Measurements from ENCODE around the gene DNM2. TPM values are rescaled to one million over a fixed set of nuclear protein-coding genes. Genes with fewer than 3 reads are reported as not detected.

Gene DNM2
- total and polyA plus RNA-seq, 9 of the 15 experiments (the other 6 are each of a cell fraction or from before 2014, with no cell fraction given), result 2.2 to 161 (median 72.6) TPM

DNA sequence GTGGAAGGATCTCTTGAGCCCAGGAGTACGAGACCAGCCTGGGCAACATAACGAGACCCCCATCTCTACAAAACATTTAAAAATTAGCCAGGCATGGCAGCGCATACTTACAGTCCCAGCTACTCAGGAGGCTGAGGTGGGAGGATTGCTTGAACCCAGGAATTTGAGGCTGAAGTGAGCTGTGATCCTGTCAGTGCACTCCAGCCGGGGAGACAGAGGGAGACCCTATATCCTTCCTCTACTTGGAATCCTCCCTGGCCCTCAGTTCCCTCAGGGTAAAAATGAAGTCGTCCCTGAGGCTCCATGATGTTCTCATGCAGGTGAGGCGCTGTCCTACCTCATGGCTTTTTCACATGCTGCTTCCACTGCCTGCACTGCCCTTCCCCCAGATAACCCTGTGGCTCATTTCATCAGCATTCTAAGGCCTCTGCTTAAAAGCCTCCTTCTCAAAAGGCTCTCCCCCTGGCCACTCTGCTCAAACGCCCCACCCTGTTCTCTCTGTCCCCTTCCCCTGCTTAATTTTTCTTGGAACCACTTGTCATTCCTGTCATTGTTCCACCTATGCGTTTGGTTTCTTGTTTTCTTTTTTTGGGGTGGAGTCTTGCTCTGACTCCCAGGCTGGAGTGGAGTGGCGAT, 19.2 kb downstream of the DNM2 start (continued):
- TF ChIP-seq CREB3L1 (IDR thresholded peaks at IDR 0.05; ENCODE audit: borderline replicate concordance, low read depth), result no peak
- TF ChIP-seq MED1 (CRISPR knock-in tag; IDR thresholded peaks at IDR 0.05; ENCODE audit: borderline replicate concordance), result no peak
- TF ChIP-seq NCOA4 (IDR thresholded peaks at IDR 0.05; ENCODE audit: partially characterized antibody), result no peak
- TF ChIP-seq MNT (conservative IDR thresholded peaks at IDR 0.05), result peak; percentile 21 to 75; a peak in 2 of 4 replicates
- no peak for TF ChIP-seq ELF1 (tag; IDR thresholded peaks at IDR 0.05)
- TF ChIP-seq, protein P1, sequence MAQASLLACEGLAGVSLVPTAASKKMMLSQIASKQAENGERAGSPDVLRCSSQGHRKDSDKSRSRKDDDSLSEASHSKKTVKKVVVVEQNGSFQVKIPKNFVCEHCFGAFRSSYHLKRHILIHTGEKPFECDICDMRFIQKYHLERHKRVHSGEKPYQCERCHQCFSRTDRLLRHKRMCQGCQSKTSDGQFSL (CRISPR knock-in tag; IDR thresholded peaks at IDR 0.05), result no peak
- TF ChIP-seq, protein P1 (tag; IDR thresholded peaks at IDR 0.05), result no peak
- TF ChIP-seq EZH2 (IDR thresholded peaks at IDR 0.05; ENCODE audit: borderline replicate concordance, low read depth, low read length), result no peak
- no peak for TF ChIP-seq ZNF76 (CRISPR knock-in tag; IDR thresholded peaks at IDR 0.05; ENCODE audit: borderline replicate concordance)
- TF ChIP-seq SRSF3 (IDR thresholded peaks at IDR 0.05; ENCODE audit: insufficient read depth, low read length), result no peak
- TF ChIP-seq, protein P2, sequence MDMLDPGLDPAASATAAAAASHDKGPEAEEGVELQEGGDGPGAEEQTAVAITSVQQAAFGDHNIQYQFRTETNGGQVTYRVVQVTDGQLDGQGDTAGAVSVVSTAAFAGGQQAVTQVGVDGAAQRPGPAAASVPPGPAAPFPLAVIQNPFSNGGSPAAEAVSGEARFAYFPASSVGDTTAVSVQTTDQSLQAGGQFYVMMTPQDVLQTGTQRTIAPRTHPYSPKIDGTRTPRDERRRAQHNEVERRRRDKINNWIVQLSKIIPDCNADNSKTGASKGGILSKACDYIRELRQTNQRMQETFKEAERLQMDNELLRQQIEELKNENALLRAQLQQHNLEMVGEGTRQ (CRISPR knock-in tag; IDR thresholded peaks at IDR 0.05), result no peak
- no peak for TF ChIP-seq BDP1 (IDR thresholded peaks at IDR 0.05; ENCODE audit: insufficient read depth, insufficient read length)
- no peak for TF ChIP-seq ZKSCAN8 (CRISPR knock-in tag; IDR thresholded peaks at IDR 0.05)
- no peak for TF ChIP-seq KAT7 (CRISPR knock-in tag; IDR thresholded peaks at IDR 0.05; ENCODE audit: borderline replicate concordance)
- TF ChIP-seq ATF7 (IDR thresholded peaks at IDR 0.05), result peak; percentile 42
- TF ChIP-seq STAT6 (CRISPR knock-in tag; IDR thresholded peaks at IDR 0.05), result no peak
- no peak for TF ChIP-seq SP1 (CRISPR knock-in tag; IDR thresholded peaks at IDR 0.05)
- no peak for TF ChIP-seq SPI1 (IDR thresholded peaks at IDR 0.05; ENCODE audit: borderline replicate concordance, low read depth, low read length)
- TF ChIP-seq MTA3 (IDR thresholded peaks at IDR 0.05; ENCODE audit: borderline replicate concordance), result no peak
- 0 out of 2 replicates have a peak, but pooled peaks have one; percentile 9 for TF ChIP-seq NFIC (IDR thresholded peaks at IDR 0.05)
- TF ChIP-seq NFATC3 (IDR thresholded peaks at IDR 0.05), result no peak
- TF ChIP-seq ZNF766 (CRISPR knock-in tag; conservative IDR thresholded peaks at IDR 0.05), result no peak
